OCI-LY1 (cell line): ENCODE data around the gene PROM2.

Experiments
- H2AFZ ChIP-seq: fragments of 200-600 bp; sonication (generic), shearing (Covaris generic); 2 replicates; pipeline ENCODE4 v1.6.0; 2014; ENCODE audit warnings: antibody characterized with exemption, mild to moderate bottlenecking, low read length
- H3F3A ChIP-seq: fragments of 200-600 bp; sonication (generic), shearing (Covaris generic); 2 replicates; pipeline ENCODE4 v1.6.0; 2014; ENCODE audit warnings: mild to moderate bottlenecking, antibody characterized with exemption, low read length, moderate library complexity; ENCODE audit not compliant: insufficient read depth
- H3K27ac ChIP-seq: fragments of 200-600 bp; sonication (generic); 2 replicates; pipeline ENCODE4 v1.5.1; 2014; ENCODE audit warnings: low read length, mixed run types, mild to moderate bottlenecking, low read depth; ENCODE audit not compliant: poor library complexity, severe bottlenecking
- H3K27me3 ChIP-seq: fragments of 200-600 bp; sonication (generic); 2 replicates; pipeline ENCODE4 v1.6.0; 2014; ENCODE audit warnings: antibody characterized with exemption, mild to moderate bottlenecking, low read length, moderate library complexity; ENCODE audit not compliant: insufficient read depth
- H3K36me3 ChIP-seq: fragments of 200-600 bp; sonication (generic); 2 replicates; pipeline ENCODE4 v1.6.1; 2014; ENCODE audit warnings: mild to moderate bottlenecking, antibody characterized with exemption, low read length, moderate library complexity, mixed read lengths; ENCODE audit not compliant: insufficient read depth
- H3K4me1 ChIP-seq: fragments of 200-600 bp; sonication (generic); 2 replicates; pipeline ENCODE4 v1.5.1; 2014; ENCODE audit warnings: mild to moderate bottlenecking, low read length, moderate library complexity; ENCODE audit not compliant: insufficient read depth, severe bottlenecking
- H3K4me2 ChIP-seq: fragments of 200-600 bp; sonication (generic), shearing (Covaris generic); 2 replicates; pipeline ENCODE4 v1.6.1; 2014; ENCODE audit warnings: low read length
- H3K4me3 ChIP-seq: fragments of 200-600 bp; sonication (generic); 2 replicates; pipeline ENCODE4 v1.5.1; 2014; ENCODE audit warnings: low read length, low read depth, mild to moderate bottlenecking, mixed read lengths; ENCODE audit not compliant: poor library complexity, severe bottlenecking
- H3K79me2 ChIP-seq: fragments of 200-600 bp; shearing (Covaris generic); 2 replicates; pipeline ENCODE4 v1.6.1; 2016; ENCODE audit warnings: mixed run types, low read length, mixed read lengths; ENCODE audit not compliant: insufficient read depth
- H3K9ac ChIP-seq: fragments of 200-600 bp; sonication (generic), shearing (Covaris generic); 2 replicates; pipeline ENCODE4 v1.6.1; 2014; ENCODE audit warnings: mild to moderate bottlenecking, low read length, mixed read lengths
- H3K9me2 ChIP-seq: fragments of 200-600 bp; sonication (generic), shearing (Covaris generic); 2 replicates; pipeline ENCODE4 v1.6.1; 2014; ENCODE audit warnings: low read depth, mild to moderate bottlenecking, low read length, mixed read lengths
- H3K9me3 ChIP-seq: fragments of 200-600 bp; shearing (Covaris generic); 2 replicates; pipeline ENCODE4 v1.6.1; 2014; ENCODE audit warnings: low read length, mixed read lengths
- H4K20me1 ChIP-seq: fragments of 200-600 bp; sonication (generic), shearing (Covaris generic); 2 replicates; pipeline ENCODE4 v1.6.0; 2016; ENCODE audit warnings: mild to moderate bottlenecking, low read length; ENCODE audit not compliant: insufficient read depth
- CTCF ChIP-seq: fragments of 200-600 bp; sonication (generic), shearing (Covaris generic); IDR thresholded peaks from 2 replicates; pipeline ENCODE4 v1.5.1; 2017; ENCODE audit warnings: mild to moderate bottlenecking, antibody characterized with exemption, low read length, moderate library complexity, mixed read lengths
- EZH2 ChIP-seq: fragments of 200-600 bp; sonication (generic), shearing (Covaris generic); IDR thresholded peaks from 2 replicates; pipeline ENCODE4 v1.8.0; 2017; ENCODE audit warnings: borderline replicate concordance, mixed run types, mild to moderate bottlenecking, antibody characterized with exemption, low read length, moderate library complexity, mixed read lengths

Gene PROM2

GRCh38 chr2:95330794-95331338 lies 56.6 kb downstream of the PROM2 start:
- no peak overlapping the region for H3K27ac ChIP-seq
- no peak for TF ChIP-seq CTCF
- no peak for TF ChIP-seq EZH2
- no peak overlapping the region for H2AFZ ChIP-seq

GRCh38 chr2:95331606-95332005 lies 57.4 kb downstream of the PROM2 start:
- no peaks in the 10 kb centered on the region for H3K36me3 ChIP-seq
- no peaks in the 10 kb centered on the region; the same call in 1 of the 2 replicates for H3K27me3 ChIP-seq
- TF ChIP-seq EZH2 (no peak), CTCF (no peak)

More at GRCh38 chr2:95330794-95331338, 56.6 kb downstream of the PROM2 start:
- Histone ChIP-seq H3K9me2 (no peaks in the 10 kb centered on the region), H3K4me2 (no peak overlapping the region), H4K20me1 (no peaks in the 10 kb centered on the region), H3K4me3 (no peak overlapping the region), H3K27me3 (no peaks in the 10 kb centered on the region; the same call in 1 of the 2 replicates), H3K79me2 (no peaks in the 10 kb centered on the region), H3K4me1 (no peaks in the 10 kb centered on the region), H3K9me3 (no peaks in the 10 kb centered on the region), H3F3A (no peaks in the 10 kb centered on the region), H3K36me3 (no peaks in the 10 kb centered on the region), H3K9ac (no peak overlapping the region)

GRCh38 chr2:95332036-95332435 lies 57.8 kb downstream of the PROM2 start:
- H3K27me3 ChIP-seq: no peaks in the 10 kb centered on the region; the same call in 1 of the 2 replicates
- no peaks in the 10 kb centered on the region for H4K20me1 ChIP-seq
- H2AFZ ChIP-seq: no peak overlapping the region
- H3K36me3 ChIP-seq: no peaks in the 10 kb centered on the region
- no peak for TF ChIP-seq CTCF
- TF ChIP-seq EZH2: no peak
- no peaks in the 10 kb centered on the region for H3K9me2 ChIP-seq
- no peaks in the 10 kb centered on the region for H3K4me1 ChIP-seq
- H3K4me3 ChIP-seq: no peak overlapping the region
- no peak overlapping the region for H3K9ac ChIP-seq
- no peak overlapping the region for H3K4me2 ChIP-seq
- H3K79me2 ChIP-seq: no peaks in the 10 kb centered on the region
- H3K27ac ChIP-seq: no peak overlapping the region
- H3F3A ChIP-seq: no peaks in the 10 kb centered on the region
- H3K9me3 ChIP-seq: no peaks in the 10 kb centered on the region

More at GRCh38 chr2:95331606-95332005, 57.4 kb downstream of the PROM2 start:
- H3K4me3 ChIP-seq: no peak overlapping the region
- H3K9ac ChIP-seq: no peak overlapping the region
- no peaks in the 10 kb centered on the region for H3K9me2 ChIP-seq
- no peaks in the 10 kb centered on the region for H3K9me3 ChIP-seq
- no peaks in the 10 kb centered on the region for H4K20me1 ChIP-seq
- no peak overlapping the region for H3K27ac ChIP-seq
- no peak overlapping the region for H2AFZ ChIP-seq
- H3K4me2 ChIP-seq: no peak overlapping the region
- no peaks in the 10 kb centered on the region for H3K4me1 ChIP-seq
- H3K79me2 ChIP-seq: no peaks in the 10 kb centered on the region
- no peaks in the 10 kb centered on the region for H3F3A ChIP-seq
